Erythroblast (primary cell): Measurements from ENCODE around the gene TGFA.

ENCODE experiments used
- GATA1 ChIP-seq: IDR thresholded peaks from 2 replicates; pipeline ENCODE4 v1.6.1; 2011; ENCODE audit warnings: low read depth, mild to moderate bottlenecking, control low read depth, low read length, moderate library complexity
- POLR2A ChIP-seq: IDR thresholded peaks from 2 replicates; pipeline ENCODE4 v1.6.1; 2011; ENCODE audit warnings: mild to moderate bottlenecking, low read length

DNA sequence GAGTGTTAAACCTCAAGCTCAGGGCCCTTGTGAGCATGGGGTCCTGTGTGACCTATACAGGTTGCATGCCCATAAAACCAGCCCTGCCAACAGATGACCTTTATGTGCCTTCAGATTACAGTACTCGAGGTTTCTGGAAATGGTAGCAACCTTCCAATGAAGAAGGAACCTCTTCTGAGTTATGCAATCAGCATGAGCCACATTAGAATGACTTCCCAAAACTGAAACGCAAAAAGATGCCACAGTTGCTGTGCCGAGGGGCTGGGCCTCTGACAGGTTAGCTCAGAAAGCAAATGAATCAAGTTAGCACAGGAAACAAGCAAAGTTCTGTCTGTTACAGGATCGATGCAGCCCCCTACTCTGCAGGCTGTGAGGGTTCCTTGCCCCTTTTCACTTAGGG lies 37.7 kb downstream of the TGFA start:
- TF ChIP-seq POLR2A (no peak), GATA1 (no peak)
